Measurements from ENCODE around the gene ZNF407.
A peak's percentile ranks its signal among the peaks of the same experiment; 100 is the strongest.

ZNF407 gene

GRCh38 chr18:75033516-75033915 lies 435.8 kb downstream of the ZNF407 start:
- no peak for ATAC-seq
- no peak for TF ChIP-seq BACH2 (CRISPR knock-in tag; IDR thresholded peaks at IDR 0.05; ENCODE audit: borderline replicate concordance)
- no peak for TF ChIP-seq TCF4 (CRISPR knock-in tag; IDR thresholded peaks at IDR 0.05; ENCODE audit: borderline replicate concordance)
- TF ChIP-seq ZFP30 (CRISPR knock-in tag; IDR thresholded peaks at IDR 0.05), result no peak
- TF ChIP-seq ARNTL (CRISPR knock-in tag; IDR thresholded peaks at IDR 0.05; ENCODE audit: borderline replicate concordance, low read depth), result no peak
- no peak for TF ChIP-seq TOX (CRISPR knock-in tag; IDR thresholded peaks at IDR 0.05; ENCODE audit: borderline replicate concordance)
- TF ChIP-seq OSR1 (CRISPR knock-in tag; IDR thresholded peaks at IDR 0.05), result no peak
- TF ChIP-seq ESRRG (CRISPR knock-in tag; IDR thresholded peaks at IDR 0.05), result no peak
- TF ChIP-seq ZNF8 (CRISPR knock-in tag; IDR thresholded peaks at IDR 0.05), result no peak
- no peak for TF ChIP-seq POU6F1 (CRISPR knock-in tag; IDR thresholded peaks at IDR 0.05; ENCODE audit: borderline replicate concordance, low read depth)
- no peak for TF ChIP-seq ZC3H10 (CRISPR knock-in tag; IDR thresholded peaks at IDR 0.05)

- ATAC-seq, result no peak
- TF ChIP-seq ISL1 (CRISPR knock-in tag; IDR thresholded peaks at IDR 0.05) (peak; percentile 73), CSDC2 (CRISPR knock-in tag; IDR thresholded peaks at IDR 0.05) (no peak)
Measured at GRCh38 chr18:75034937-75035336, 437.3 kb downstream of the ZNF407 start.

- no peak for ATAC-seq
- TF ChIP-seq PPARA (CRISPR knock-in tag; IDR thresholded peaks at IDR 0.05; ENCODE audit: borderline replicate concordance) (no peak), ZC3H10 (CRISPR knock-in tag; IDR thresholded peaks at IDR 0.05) (no peak), CSRNP3 (CRISPR knock-in tag; IDR thresholded peaks at IDR 0.05) (no peak), CREB5 (CRISPR knock-in tag; IDR thresholded peaks at IDR 0.05; ENCODE audit: low read depth) (no peak), SNAI2 (CRISPR knock-in tag; IDR thresholded peaks at IDR 0.05) (no peak), BACH2 (CRISPR knock-in tag; IDR thresholded peaks at IDR 0.05; ENCODE audit: borderline replicate concordance) (no peak), OSR1 (CRISPR knock-in tag; IDR thresholded peaks at IDR 0.05) (no peak), RARB (CRISPR knock-in tag; IDR thresholded peaks at IDR 0.05) (no peak)
Measured at GRCh38 chr18:75035928-75036327, 438.3 kb downstream of the ZNF407 start.

GRCh38 chr18:75036917-75037688 lies 439.4 kb downstream of the ZNF407 start:
- ATAC-seq, result peak; percentile 28
- TF ChIP-seq ISL1 (CRISPR knock-in tag; IDR thresholded peaks at IDR 0.05), result peak; percentile 81
- no peak for TF ChIP-seq PPARA (CRISPR knock-in tag; IDR thresholded peaks at IDR 0.05; ENCODE audit: borderline replicate concordance)
- TF ChIP-seq ESRRG (CRISPR knock-in tag; IDR thresholded peaks at IDR 0.05), result no peak
- TF ChIP-seq POU6F1 (CRISPR knock-in tag; IDR thresholded peaks at IDR 0.05; ENCODE audit: borderline replicate concordance, low read depth), result no peak

- TF ChIP-seq POU6F1 (CRISPR knock-in tag; IDR thresholded peaks at IDR 0.05; ENCODE audit: borderline replicate concordance, low read depth) (no peak), BACH2 (CRISPR knock-in tag; IDR thresholded peaks at IDR 0.05; ENCODE audit: borderline replicate concordance) (no peak), ZNF565 (CRISPR knock-in tag; conservative IDR thresholded peaks at IDR 0.05; ENCODE audit: low read depth) (no peak), TOX (CRISPR knock-in tag; IDR thresholded peaks at IDR 0.05; ENCODE audit: borderline replicate concordance) (no peak), ESRRG (CRISPR knock-in tag; IDR thresholded peaks at IDR 0.05) (no peak), CREB5 (CRISPR knock-in tag; IDR thresholded peaks at IDR 0.05; ENCODE audit: low read depth) (no peak), CSRNP3 (CRISPR knock-in tag; IDR thresholded peaks at IDR 0.05) (no peak)
- ATAC-seq, result no peak
Measured at GRCh38 chr18:75037689-75037955, 440.0 kb downstream of the ZNF407 start.
